IMR-90 (cell line): Measurements from ENCODE around the gene TEX14.

Experiments used
- CTCF ChIP-seq: conservative IDR thresholded peaks from 2 replicates; pipeline ENCODE4 v1.5.1; 2012; ENCODE audit warnings: mild to moderate bottlenecking, low read depth, low read length, improper control_type of control experiment
- POLR2A ChIP-seq: IDR thresholded peaks from 2 replicates; pipeline ENCODE4 v1.6.1; 2012; ENCODE audit warnings: mild to moderate bottlenecking, low read depth, low read length
- RAD21 ChIP-seq: IDR thresholded peaks from 2 replicates; pipeline ENCODE4 v1.6.1; 2012; ENCODE audit warnings: low read length, improper control_type of control experiment
- RFX5 ChIP-seq: IDR thresholded peaks from 2 replicates; pipeline ENCODE4 v1.8.0; 2012; ENCODE audit warnings: low read depth, mild to moderate bottlenecking, low read length, moderate library complexity

DNA sequence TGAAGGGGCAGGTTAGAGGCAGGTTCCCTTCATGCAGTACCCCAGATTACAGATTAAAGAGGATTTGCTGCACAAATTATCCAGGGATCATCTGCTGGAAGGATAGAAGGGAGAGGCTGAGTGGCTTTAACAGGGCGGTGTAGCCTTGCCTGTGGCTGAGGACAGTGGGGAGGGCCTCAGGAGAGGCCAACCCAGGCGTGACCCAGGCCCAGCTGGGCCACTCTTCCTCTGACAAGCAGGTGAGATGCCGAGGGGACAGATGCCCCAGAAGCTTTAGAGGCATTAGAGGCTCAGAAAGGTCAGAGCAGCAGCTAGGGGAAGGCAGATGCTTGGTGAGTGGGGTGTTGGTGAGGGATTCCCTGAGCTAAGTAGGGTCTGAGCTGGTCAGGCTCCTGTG, 159.3 kb downstream of the TEX14 start:
- TF ChIP-seq CTCF (no peak), POLR2A (no peak), RFX5 (no peak), RAD21 (no peak)
